Heart left ventricle (tissue), 13 donors: ENCODE measurements around the gene PTPN9.

ENCODE experiments used
- CTCF ChIP-seq, 12 donors: fragments of 200-600 bp; sonication (generic) in 4 of 12; IDR thresholded peaks; one replicate each; pipeline versions ENCODE4 v1.5.0 to v1.8.0; 2018 to 2022; ENCODE audit warnings: antibody characterized with exemption in 12 of 12, mild to moderate bottlenecking in 5 of 12
- POLR2A ChIP-seq, 2 donors: fragments of 450-650 bp; IDR thresholded peaks; one replicate each; pipeline ENCODE4 v1.6.1; 2017; ENCODE audit warnings: antibody characterized with exemption in 2 of 2, mild to moderate bottlenecking in 2 of 2, moderate library complexity in 2 of 2
- donor health status: ischemic (EF 13 %, LVEDD 7.1; RV severe dilation, severe dysfunction).
- donor health status: DM: no; HTN: yes; CAD: no.
- donor health status: DM: no; HTN: no; CAD: no.
- donor health status: ischemic (EF 25% LVEDD 6.9; RV normal size, moderate dysfunction).
- donor health status: ischemic (EF 25% LVEDD 5.7; RV mildly dilated, moderate dysfunction).
- donor health status: ischemic (EF 35%, LVEDD 5.7; RV mildly dilated, moderate dysfunction).
- donor health status: nonischemic (EF 11% LVEDD 7.7; RV severe dilation, severe dysfunction).
- donor health status: DM: yes; HTN: yes; CAD: no.
- donor health status: PGD.
- donor health status: ischemic (EF 29% LVEDD 5.4; RV normal size, mild dysfunction).
- donor health status: nonischemic (EF 23%, LVEDD 6.1; RV moderate dilation, normal function).

- TF ChIP-seq CTCF (IDR thresholded peaks at IDR 0.05) (no peak), POLR2A (IDR thresholded peaks at IDR 0.05) (no peak)
These were observed 122.4 kb downstream of the PTPN9 start for GRCh38 chr15:75456710-75457109.
